Activated CD8-positive, alpha-beta memory T cell treated with anti-CD3 and anti-CD28 coated beads, Interleukin-2, amount 50 U/mL, for 24 hours (primary cell): ENCODE data around the gene ADAT2.
"Not testable (repeated sequence)": the region's sequence is repeated elsewhere in the genome, so short reads cannot be mapped to it uniquely, and the experiment has no call there.

Experiments
- DNase-seq: peaks from one replicate; pipeline ENCODE4 v3.0.0-alpha.2; 2020; ENCODE audit errors: extremely low read depth

Gene ADAT2

DNA sequence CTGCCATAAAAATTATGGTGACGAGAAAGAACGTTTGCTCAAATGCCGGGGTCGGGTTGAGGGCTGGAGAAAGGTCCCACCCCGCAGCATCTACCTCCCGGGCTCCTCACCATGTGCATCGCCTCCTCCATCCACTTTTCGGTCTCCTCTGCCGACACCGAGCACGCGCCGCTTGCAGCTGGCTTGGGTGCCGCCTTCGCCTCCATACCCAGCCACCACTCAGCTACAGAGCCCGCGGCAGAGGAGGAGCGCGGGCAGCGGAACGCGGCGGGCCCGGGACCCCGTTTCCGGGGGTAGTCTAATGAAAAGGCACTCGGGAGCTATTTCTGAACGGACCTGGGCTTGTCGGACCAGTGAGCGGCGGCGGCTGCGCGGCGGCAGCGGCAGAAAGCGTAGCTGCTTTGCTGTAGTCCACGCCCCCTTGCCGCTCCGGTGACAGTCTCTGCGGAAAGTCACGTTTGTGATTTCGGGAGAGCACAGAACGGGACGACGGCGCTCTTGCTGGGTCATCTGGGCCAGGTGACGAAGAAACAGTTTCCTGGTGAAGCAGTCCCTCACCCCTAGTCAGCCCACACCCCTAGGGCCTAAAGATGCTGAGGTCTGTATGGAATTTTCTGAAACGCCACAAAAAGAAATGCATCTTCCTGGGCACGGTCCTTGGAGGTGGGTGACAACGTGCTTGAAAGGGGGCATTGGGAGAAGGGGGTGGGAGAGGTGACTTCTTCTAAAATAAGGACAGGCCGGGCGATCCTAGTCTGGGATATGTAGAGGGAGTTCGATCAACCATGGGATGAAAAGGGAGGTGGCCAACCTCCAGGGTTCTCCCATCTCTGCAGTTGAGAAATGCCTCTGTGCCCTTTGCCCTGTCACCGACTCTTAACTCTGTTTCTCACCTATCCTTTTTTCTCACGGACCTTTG is at the start of gene ADAT2, which contains the start of gene PEX3:
Gene ADAT2, minus strand, starts transcription at position 243 of the 919 bp plus-strand sequence. Its CDS starts 37 bp downstream, at position 206.
Gene PEX3, plus strand, starts transcription at position 353 of the 919 bp plus-strand sequence. Its CDS starts 238 bp downstream, at position 591.
- DNase-seq, result peak; percentile 81

DNA sequence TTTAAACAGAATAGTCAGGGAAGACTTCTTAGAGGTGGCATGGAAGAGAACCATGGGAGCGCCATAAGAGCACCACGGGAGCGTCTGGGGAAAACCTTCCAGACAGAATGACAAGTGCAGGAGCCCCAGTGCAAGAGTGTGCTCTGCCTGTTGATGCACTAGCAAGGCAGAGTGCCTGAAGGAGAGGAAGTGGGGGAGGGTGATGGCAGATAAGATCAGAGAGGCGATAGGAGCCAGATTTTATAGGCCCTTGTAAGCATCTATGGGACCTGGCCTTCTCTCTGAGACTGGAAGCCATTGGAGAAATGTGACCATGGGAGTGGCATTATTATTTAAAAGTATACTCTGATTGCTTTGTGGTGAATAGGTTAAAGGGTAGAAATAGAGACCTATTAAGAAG is 47.9 kb upstream of the ADAT2 start:
- DNase-seq, result no peak

DNA sequence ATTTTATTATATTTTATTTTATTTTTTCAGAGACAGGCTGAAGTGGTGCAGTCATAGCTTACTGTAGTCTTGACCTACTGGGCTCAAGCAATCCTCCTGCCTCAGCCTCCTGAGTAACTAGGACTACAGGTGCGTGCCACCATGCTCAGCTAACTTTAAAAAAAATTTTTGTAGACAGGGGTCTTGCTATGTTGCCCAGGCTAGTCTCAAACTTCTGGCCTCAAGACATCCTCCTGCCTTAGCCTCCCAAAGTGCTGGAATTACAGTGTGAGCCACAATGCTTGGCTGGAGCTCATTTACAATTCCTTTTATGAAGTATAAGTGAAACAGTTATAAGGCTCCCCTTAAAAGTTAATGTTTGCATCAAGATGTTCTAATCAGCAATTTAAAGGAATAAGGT is 46.5 kb upstream of the ADAT2 start:
- DNase-seq, result no peak

DNA sequence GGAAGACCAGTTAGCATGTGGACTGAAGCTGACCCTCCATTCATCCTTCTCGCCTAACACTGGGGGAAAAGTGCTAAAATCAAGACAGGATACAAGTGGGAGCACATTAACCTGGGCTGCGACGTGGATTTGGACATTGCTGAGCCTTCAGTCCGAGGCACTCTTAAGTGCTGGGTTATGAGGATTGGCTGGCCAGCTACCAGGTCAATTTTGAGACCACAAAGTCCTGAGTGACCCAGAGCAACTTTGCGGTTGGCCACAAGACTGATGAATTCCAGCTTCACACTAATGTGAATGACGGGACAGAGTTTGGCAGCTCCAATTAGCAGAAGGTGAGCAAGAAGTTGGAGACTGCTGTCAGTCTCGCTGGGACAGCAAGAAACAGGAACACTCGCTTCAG is 40.3 kb upstream of the ADAT2 start:
- no peak for DNase-seq

DNA sequence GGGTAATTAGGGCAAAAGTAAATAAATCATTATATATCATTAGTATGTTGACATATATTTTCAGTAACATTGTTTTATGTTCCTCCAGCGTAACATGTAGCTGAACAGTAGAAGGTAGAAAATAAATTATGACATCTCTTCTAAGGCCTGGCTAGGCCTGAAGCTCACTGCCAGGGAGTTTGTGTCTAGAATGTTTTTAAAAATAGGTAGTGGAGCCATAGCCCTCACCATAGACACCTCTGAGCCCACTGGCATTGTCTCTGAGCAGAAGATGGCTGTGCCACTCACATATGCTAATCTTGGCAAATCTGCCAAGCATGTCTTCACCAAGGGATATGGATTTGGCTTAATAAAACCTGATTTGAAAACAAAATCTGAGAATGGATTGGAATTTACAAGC is 39.7 kb upstream of the ADAT2 start:
- DNase-seq, result no peak

GRCh38 chr6:143486752-143487151 is 36.3 kb upstream of the ADAT2 start:
- no peak for DNase-seq

DNA sequence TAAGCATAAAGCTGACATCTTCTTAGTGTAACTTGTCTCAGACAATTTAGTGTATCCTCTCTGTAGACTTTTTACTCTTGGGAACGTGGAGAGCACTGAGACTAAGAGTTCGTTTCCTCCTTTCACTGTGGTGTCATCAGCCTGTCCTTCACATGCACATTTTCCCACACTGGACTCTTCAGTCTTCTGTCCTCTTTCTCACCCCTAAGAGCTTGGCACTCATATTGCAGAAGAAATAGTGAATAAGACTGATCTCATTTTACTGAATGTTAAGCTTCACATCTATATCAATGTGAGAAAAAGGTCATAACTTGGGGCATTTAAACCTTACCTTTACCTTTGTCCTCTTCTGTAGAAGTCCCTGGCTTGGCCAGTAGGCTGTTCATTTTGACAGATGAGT is 35.5 kb upstream of the ADAT2 start:
- no peak for DNase-seq

DNA sequence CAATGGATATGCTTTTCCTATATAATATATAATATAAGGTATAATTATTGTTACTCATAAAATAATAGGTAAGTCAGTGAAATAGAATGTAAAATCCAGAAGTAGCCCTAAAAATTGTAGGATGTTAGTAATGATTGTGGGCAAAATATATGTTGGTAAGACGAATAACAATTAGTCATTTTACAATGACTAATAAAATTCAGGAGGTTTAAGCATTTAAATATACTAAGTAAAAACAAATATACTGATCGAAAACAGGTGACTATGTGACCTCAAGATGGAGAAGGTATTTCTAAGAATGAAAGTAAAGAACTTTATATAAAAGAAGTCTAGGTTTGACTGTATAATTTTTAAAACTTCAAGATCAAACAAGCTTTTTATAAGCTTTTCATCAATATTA is 32.1 kb upstream of the ADAT2 start:
- no peak for DNase-seq

- DNase-seq, result no peak
Measured at GRCh38 chr6:143478479-143479062, 28.1 kb upstream of the ADAT2 start.

- DNase-seq, result no peak
Measured at GRCh38 chr6:143476545-143476944, 26.1 kb upstream of the ADAT2 start.

- no peak for DNase-seq
Measured at GRCh38 chr6:143471822-143472221, 21.3 kb upstream of the ADAT2 start.

- not testable (repeated sequence) for DNase-seq
Measured at GRCh38 chr6:143468823-143469222, 18.3 kb upstream of the ADAT2 start.

- no peak for DNase-seq
Measured at GRCh38 chr6:143468026-143468425, 17.5 kb upstream of the ADAT2 start.

GRCh38 chr6:143465546-143465945 is 15.1 kb upstream of the ADAT2 start:
- no peak for DNase-seq

DNA sequence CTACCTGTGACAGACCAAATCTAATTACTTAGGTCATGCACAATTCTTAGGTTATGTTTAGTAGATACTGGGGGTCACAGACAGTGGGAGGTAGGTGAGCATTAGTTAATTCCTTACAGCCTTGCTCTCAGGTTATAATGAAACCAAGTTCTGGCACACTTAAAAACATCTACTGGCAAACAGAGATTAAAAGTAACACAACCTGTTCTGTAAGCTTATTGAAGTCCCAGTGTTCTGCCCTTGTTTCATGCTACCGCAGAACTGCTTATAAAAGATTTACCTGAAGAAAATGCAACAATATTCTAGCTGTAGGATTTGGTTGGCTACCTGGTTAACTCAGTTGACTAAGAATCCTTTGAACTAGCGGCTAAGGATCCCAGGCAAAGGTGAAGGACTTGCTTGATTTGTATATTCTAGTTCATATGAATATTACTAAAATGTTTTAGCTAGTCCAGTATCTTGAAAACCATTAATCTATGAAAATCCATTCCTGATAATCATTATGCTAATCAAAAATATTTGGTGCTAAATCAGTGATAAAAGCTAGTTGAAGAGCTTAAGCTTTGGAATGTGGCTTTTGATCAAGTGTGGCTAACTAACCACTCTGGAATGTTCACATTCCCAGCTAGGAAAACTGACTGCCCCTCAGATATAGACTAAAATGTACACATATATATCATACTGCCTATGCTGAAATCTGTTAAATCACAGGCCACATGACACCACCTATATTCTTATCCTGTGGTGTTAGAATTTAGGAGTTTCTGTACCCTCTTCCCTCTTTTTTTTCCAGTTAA is 7.3 kb upstream of the ADAT2 start:
- no peak for DNase-seq

DNA sequence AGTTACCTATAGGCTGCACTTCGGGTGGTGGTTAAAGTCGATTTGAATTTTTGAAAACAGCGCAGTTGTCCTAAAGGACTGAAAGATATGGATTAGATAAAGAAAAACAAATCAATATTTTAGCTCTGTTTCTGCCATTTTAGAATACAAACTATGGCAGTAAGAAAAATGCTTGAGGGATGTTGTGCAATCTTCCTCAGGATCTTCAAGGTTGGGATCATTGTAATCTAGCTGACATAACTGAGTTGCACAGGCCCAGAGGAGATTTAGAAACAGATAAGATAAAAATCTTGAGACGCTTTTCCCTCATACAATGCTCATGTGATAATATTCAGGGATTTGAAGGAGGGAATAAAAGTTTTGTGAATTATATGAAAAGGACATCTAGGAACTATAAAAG is 1.0 kb upstream of the ADAT2 start:
- DNase-seq, result no peak

- DNase-seq, result no peak
Measured at GRCh38 chr6:143449714-143450452, 612 bp downstream of the ADAT2 start.

DNA sequence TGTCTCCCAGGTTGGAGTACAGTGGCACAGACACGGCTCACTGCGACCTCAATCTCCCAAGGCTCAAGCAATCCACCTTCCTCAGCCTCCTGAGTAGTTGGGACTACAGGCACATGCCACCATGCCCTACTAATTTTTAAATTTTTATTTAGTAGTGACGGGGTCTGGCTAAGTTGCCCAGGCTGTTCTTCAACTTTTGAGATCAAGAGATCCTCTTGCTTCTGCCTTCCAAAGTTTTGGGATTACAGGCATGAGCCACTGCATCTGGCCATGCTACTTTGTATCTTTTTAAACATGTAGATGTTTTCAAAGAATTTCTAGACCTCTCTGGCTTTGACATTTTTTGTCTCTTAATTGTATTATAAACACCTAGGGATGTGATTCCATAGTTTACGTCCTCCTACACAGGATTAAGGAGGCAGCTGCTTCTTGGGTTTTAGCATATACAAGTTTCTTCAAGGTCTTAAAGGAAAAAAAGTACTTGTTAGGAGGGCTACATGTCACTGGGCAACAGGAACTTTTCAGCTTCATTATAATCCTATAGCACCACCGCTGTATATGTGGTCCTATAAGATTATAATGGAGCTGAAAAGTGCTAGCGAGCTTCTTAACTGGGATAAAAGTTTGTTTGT is 1.3 kb downstream of the ADAT2 start:
- no peak for DNase-seq

GRCh38 chr6:143447865-143448264 is 2.6 kb downstream of the ADAT2 start:
- DNase-seq, result not testable (repeated sequence)

DNA sequence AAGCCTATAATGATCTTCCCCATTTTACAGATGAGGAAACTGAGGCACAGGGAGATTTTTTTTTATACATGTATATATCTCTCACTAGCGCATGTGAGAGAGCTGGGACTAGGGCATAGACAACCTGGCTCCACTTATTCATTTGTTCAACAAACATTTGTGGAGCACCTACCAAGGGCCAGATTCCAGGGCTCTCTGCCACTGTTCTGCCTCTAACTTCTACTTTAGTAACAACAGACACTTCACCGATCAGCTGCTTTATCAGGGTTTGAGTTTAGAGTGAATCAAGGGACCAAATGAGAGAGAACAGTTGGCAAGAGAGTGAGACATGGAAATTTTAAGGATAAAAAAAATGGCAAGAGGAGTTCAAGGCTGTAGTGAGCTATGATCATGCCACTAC is 7.4 kb downstream of the ADAT2 start:
- no peak for DNase-seq
